ENCODE measurements around the gene SPTB.

SPTB gene

DNA sequence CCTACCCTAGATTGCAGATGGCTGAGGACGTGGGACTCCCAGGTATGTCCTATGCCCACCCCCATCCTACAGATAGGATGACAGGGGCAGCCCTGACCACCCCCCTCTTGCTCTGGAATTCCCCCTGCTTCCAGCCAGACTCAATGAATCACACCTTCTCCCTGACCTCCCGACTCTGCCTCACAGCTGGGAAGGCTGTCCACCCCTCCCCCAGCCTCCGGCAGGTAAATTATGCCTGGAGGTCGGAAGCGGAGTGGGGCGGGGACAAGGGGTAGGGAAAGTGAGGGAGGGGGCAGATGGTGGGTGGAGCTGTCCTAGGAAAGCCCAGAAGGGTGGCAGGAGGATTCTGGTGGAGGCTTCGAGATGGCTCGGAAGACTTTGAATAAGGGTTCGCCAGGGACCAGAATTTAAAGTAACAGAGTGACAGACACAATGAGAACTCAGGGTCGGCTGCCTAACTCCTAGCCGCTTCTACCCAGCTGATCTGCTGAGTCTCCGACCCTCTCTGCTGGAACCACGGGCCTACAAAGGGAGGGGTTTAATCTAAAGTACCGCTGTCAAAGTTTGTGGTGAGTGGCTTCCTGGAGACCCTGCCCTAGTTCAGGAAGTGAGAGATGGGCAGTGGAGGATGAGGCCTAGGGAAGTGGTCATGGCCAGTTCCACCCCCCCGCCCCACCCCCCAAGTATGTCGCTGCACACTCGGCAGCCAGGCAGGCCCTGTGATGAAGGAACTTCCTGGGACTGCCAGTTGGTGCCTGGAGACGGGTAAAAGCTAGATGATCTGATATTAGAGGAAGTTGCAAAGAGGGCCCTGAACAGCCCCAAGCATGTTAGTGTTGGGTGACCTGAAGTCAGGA, 171.3 kb downstream of the SPTB start:
- peak; percentile 38 for DNase-seq (ENCODE audit: low read depth)

DNA sequence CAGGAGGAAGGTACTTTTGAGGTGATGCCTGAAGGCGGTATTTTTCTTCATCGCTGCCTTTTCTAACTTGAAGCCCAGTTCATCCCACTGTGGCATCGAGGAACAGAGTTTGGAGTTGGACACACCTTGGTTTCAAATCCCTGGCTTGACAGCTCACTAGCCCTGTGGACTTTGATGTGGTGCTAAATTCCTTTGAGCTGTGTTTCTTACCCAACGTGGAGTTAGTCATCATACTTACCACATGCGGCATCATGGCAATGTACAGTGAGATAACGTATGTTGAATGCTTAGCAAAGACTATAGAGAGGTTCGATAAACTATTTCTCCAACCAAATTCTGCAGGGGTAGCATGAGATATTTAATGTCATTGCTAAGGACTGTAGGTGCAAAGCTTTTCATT, 172.0 kb downstream of the SPTB start:
- peak; percentile 36 for DNase-seq (ENCODE audit: low read depth)

DNA sequence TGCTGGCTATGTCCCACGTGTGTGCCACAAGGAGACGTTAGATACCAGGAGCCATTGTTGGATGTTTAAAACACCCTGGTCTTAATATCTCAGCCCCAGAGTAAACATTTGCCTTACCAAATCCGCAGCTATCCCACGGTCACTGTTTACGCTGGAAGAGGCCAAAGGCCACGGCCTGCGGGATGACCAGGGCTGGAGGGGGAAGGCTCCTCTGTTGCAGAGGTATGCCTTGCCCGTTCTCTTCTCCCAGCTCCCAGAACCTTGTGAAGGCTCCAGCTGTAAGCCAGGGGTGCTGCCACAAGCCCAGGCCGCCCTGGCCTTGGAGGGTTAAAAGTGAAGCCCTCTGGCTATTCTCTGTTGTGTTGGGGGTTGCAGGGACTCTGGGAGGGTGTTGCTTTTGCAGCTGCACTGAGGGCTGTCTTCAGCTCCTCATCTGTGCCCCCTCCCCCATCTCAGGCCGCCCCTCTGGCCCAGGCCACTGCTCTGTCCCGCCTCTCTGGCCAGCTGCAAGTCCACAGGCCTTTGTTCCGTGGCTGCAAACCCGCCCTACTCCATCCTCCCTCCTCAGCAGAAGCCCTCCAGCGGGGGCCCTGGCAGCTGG, 173.0 kb downstream of the SPTB start:
- no peak for DNase-seq (ENCODE audit: low read depth)

DNA sequence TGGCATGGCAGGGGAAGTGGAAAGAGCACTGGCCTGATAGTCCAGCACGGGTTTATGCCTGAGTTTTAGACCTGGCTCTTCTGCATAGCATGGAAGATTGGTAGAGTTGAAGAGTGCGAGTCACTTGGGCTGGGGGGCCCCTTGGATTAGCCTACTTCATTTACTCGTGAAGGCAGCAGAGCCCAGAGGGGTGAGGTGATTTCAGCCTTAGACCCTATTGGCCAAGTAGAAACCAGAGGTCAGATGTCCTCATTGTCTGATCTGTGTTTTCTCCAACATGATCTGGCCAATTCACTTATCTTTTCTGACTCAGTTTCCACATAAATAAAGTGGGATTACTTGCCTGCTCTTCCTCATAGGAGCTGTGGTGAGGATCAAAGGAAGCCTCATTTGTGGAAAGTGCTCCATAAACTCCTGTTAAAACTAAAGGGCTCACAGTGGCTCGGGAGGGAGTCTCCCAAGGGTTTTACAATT, 173.6 kb downstream of the SPTB start:
- DNase-seq (ENCODE audit: low read depth), result no peak

DNA sequence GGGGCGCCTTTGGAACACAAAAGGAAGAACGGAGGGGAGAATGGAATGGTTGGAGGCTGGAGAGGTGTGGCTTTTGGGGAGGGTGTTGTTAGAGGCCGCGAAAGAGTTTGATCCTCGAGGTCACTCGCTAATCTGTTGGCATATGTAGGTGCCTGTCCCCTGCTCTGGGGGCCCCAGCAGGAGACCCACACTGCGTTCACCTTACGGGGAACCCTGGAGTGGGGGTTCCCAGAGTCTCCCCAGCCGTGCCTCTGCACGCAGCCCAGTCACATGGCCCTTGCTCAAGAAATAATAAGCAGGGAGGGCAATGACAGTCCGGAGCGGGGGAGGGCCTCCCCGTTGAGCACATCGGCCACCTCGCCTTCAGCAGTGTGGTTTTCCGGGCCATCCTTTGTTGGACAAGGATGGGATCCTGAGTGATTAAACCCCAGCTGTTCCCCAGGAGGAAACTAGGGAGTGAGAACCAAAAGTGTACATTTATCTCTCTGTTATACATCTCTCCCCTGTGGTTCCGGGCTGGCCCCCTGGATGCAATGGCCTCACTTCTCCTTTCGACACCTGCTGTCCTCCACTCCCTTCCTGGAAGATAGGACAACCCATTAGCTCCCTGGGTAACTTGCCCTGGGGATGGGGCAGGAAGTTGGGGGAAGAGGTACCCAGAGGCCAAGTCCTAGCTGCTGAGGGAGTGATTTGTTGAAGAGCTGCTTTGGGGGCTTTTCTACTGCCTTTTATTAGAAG, 174.2 kb downstream of the SPTB start:
- DNase-seq (ENCODE audit: low read depth), result peak; percentile 39

DNA sequence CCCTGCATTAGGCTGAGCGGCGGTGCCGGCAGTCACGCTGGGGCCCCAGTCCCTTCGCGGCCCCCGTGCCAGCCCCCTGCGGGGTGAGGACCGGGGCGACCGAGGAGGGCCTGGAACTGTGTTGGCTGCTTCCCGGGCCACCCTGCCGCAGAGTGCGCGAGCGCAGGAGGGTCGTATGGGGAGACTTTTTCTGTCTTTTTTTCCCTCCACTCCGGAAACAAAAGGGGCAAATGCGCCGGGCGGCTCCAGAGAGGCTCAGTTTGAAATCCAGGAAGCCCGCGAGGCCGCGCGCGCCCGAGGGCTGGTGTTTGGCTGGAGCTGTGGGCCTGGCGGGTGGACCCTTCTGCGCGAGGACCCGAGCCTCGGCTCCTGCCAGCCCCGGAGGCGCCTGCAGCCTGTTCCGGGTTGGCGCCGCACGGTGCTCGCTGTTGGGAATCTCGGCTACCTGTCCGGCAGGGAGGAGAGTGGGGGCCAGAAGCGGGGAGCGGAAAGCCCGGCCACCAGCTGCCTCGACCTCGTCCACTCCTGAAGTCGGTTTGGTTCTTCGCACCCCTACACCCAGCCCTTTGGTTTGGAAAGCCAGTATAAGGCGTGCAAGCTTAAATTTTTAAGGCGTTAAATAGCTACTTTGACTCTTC, 174.8 kb downstream of the SPTB start:
- no peak for DNase-seq (ENCODE audit: low read depth)

DNA sequence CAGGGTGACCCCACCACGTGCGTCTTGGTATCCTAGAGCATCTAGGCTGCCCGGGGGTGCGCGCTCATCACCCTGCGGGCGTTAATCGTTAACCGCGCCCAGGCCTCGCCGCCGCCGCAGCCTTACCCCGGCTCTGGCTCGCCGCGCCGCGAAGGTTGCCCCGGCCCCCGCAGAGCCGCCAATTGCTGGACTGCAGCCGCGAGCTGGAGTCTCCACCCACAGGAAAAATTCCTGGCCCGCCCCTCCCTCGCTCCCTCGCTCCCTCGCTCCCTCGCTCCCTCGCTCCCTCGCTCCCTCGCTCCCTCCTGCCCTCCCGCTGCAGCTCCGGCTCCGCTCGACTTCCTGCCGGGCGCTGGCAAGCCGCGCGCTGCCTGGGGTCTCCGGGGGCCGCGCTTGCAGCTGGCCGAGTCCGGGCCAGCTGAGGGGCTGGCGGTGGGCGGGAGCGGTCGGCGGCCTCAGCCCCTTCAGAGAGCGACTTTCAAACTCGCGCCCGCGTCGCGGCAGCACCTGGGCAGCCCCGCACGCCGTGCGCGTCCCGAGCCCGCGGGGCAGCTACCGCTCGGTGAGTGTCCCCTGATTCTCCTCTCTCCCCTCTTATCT, 175.5 kb downstream of the SPTB start, which contains the start of gene PLEKHG3:
PLEKHG3 (plus strand) TSS at position 282 of the 600 bp plus-strand sequence. CDS start 23,208 bp downstream, outside the sequence.
- DNase-seq (ENCODE audit: low read depth), result no peak

DNA sequence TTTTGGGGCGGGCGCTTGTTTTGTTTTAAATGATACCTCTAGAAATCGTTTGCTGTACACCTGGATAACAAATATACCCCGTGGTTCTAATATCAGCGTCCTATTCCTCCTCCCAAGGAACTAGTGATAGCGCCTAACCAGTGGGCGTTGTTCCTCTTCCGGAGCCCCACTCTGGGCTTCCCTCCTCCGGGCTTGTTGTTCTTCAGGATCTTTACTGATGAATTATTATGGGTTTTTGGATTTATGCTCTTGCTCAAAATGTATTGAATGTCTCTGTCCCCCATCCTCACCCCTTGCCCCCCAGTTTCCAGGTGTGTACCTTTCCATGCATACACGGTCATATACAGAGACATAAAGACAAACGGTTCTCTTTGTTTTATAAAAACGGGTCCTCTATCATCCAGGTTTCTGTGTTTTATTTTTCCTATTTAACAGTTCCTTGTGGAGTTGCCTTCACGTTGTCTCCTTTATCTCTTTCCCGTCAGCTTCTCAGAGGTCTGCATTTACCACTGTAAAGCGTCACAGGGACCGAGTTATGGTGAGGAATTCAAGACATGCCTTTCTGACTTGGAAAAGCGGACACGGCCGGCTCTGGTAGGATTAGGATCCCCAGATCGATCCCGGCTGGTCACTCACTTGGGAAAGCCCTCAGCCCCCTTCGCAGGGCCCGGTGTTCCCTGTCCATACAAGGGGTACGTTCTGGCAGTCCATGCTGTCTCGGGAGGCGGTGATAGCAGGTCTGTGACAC, 176.1 kb downstream of the SPTB start:
- DNase-seq (ENCODE audit: low read depth), result no peak

DNA sequence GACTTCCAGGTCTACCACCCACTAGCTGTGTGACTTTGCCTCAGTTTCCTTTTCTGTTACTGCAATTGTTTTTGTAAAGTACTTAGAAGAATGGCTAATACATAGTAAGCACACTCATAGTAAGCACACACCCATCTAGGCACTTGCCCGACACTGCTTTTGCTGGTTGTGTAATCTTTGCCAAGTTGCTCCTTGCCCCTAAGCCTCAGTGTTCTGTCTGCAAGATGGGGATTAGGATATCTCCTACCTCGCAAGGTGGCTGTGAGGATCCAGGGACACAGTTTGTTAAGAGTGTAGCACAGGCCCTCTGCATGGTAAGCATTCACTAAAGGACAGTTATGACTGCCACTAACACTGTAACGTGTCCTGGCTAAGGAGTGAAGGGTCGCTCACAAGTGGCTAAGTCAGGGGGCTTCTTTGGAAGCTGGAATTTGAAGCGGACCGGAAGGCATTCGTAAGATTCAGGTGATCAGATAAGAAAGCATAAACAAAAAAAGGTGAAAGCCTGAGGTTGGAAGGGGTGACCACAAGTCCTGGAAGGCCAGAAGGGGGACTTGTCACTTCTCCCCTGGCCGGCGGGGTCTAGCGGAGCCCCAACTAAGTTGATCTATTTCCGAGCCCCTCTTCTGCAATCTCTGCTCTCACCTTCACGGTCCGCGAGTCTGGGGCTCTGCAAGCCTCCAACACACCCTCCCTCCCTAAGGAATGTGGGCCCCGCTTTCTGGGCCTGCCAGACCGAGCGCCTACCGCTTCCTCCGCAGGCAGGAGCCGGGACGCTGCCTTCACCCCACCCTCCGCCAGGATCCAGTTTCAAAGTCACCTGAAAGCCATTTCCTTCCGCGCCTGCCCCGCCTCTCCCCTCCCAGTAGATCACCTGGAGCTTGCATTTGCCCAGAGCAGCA, 177.0 kb downstream of the SPTB start:
- DNase-seq (ENCODE audit: low read depth), result peak; percentile 43

DNA sequence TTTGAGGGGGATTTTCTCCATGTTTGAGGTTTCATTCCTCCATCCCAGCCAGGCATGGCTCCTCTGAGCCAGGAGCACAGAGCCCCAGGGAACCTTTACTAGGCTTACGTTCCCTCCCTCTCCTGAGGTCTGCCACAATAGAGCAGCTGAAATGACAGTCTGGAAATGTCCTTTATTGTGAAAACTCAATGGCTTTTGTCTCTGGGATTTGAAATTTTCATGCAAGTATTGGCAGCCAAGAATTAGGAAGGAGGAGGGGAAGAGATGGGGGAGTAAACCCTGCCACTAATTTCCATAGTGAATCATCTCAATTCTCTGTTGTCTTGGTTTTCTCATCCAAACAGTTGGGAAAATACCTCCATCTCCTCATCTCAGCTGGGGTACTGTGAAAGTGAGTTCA, 178.0 kb downstream of the SPTB start:
- no peak for DNase-seq (ENCODE audit: low read depth)

DNA sequence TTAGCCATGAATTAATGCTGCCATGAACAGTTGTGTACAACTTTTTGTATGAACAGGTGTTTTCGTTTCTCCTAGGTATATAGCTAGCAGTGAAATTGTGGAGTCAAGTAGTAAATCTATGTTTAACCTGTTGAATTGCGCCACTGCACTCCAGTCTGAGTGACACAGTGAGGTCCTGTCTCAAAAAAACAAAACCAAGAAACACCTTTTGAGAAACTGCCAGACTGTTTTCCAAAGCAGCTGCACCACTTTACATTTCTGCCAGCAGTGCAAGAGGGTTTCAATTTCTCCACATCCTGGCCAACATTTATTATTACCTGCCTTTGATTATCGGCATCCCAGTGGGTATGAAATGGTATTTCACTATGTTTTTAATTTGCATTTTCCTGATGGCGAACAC, 178.8 kb downstream of the SPTB start:
- no peak for DNase-seq (ENCODE audit: low read depth)

DNA sequence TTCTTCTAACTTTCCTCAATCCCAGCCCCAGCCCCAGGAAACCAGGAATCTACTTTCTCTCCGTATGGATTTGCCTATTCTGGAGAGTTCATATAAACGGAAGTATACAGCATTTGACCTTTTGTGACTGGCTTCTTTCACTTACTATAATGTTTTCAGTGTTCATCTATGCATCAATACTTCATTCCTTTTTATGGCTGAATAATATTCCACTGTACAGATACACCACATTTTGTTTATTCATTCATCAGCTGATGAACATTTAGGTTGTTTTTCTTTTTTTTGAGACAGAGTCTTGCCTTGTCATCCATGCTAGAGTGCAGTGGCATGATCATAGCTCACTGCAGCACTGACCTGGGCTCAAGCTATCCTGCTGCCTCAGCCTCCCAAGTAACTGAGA, 179.4 kb downstream of the SPTB start:
- DNase-seq (ENCODE audit: low read depth), result no peak

DNA sequence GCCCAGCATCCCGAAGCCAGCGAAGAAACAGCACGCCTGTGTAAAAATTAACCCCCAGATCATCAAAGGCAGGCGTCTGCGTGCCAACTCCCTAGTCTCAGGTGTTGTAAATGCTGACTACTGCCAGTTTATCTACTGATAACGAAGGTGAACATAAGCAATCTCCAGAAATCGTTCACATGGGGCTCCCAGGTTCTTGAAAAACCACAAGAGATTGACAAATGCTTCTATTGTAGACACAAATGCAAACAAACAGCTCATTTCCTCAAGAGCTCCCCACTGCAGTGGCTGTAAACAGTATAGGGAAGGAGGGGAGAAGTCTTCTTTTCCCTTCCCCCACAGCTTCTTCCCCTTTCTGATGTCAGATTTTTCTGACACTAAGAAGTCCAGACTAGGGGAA, 180.8 kb downstream of the SPTB start:
- no peak for DNase-seq (ENCODE audit: low read depth)

DNA sequence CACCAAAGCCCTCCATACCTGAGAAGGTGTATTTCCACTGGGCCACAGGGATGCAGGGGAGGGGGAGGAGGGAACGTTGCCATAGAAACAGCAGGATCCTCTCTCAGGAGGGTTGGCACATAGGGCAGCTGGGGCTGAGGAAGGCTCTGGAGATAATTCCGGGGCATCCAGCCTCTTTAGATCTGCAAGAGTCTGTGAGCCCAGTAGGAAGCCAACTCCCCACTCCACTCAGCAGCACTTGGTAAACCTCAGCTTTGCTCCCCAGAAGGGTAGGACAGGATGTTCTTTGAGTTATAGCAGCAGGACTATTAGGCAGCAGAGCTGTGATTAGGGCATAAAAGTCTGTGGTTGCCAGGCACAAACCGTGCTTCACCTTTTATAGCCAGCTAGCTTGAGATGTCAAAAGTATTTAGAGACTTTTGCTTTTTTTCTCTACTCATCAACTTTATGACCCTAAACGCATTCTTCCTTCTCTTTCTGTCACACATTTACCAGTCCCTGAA, 183.3 kb downstream of the SPTB start:
- no peak for DNase-seq (ENCODE audit: low read depth)
